Esophagus muscularis mucosa (tissue), 4 donors: ENCODE measurements around the gene PPP1R14B. TPM values are rescaled to one million over a fixed set of nuclear protein-coding genes. Genes with fewer than 3 reads are reported as not detected.

ENCODE experiments used
- DNase-seq: peaks from one replicate; pipeline ENCODE4 v3.0.0-alpha.2; 2017; ENCODE audit errors: extremely low spot score
- H3K27ac ChIP-seq, 4 donors: fragments of 200-600 bp; sonication (generic); replicated peaks in 1 of 4; 1 replicate in 3 of 4; 2 replicates in 1 of 4; pipeline ENCODE4 v1.5.1; 2016 to 2019; ENCODE audit warnings: mild to moderate bottlenecking in 1 of 4
- H3K27me3 ChIP-seq, 4 donors: fragments of 200-600 bp; sonication (generic); one replicate each; pipeline versions ENCODE4 v1.5.1 to v1.6.0; 2016 to 2019
- H3K36me3 ChIP-seq, 4 donors: fragments of 200-600 bp; sonication (generic); one replicate each; pipeline ENCODE4 v1.5.1; 2016 to 2019
- H3K4me1 ChIP-seq, 4 donors: fragments of 200-600 bp; sonication (generic); one replicate each; pipeline ENCODE4 v1.5.1; 2016 to 2019
- H3K4me3 ChIP-seq, 4 donors: fragments of 200-600 bp; sonication (generic); 1 replicate in 2 of 4; 2 replicates in 2 of 4; pipeline ENCODE4 v1.5.1; 2016 to 2019; ENCODE audit warnings: mild to moderate bottlenecking in 4 of 4, moderate library complexity in 1 of 4
- H3K9me3 ChIP-seq, 4 donors: fragments of 200-600 bp; sonication (generic); 1 replicate in 3 of 4; 2 replicates in 1 of 4; pipeline ENCODE4 v1.5.1; 2016 to 2019
- CTCF ChIP-seq, 3 experiments: fragments of 200-600 bp in 2 of 3; fragments of 450-650 bp in 1 of 3; sonication (generic) in 2 of 3; IDR thresholded peaks; one replicate each; pipeline ENCODE4 v1.5.1; 2017 to 2019; ENCODE audit warnings: antibody characterized with exemption in 3 of 3, mild to moderate bottlenecking in 2 of 3, moderate library complexity in 1 of 3
- EP300 ChIP-seq: sonication (generic); formaldehyde crosslinking; IDR thresholded peaks from one replicate; pipeline ENCODE4 v1.6.1; 2017; ENCODE audit warnings: antibody characterized with exemption
- POLR2A ChIP-seq: fragments of 450-650 bp; IDR thresholded peaks from one replicate; pipeline ENCODE4 v1.6.1; 2017; ENCODE audit warnings: antibody characterized with exemption, moderate library complexity, mild to moderate bottlenecking, low read depth
- POLR2AphosphoS5 ChIP-seq, 2 donors: sonication (generic); formaldehyde crosslinking; IDR thresholded peaks; one replicate each; pipeline ENCODE4 v1.6.1; 2017; ENCODE audit warnings: antibody characterized with exemption in 2 of 2
- WGBS: methylation state at CpG from one replicate; pipeline ENCODE4 v1.1.5; 2018; 5-methylcytosine and 5-hydroxymethylcytosine counted together
- intact Hi-C: fragments of 100-400 bp; cut with DNase I; formaldehyde crosslinking; loops from one replicate; pipeline ENCODE4 v1.15.1; 2023
- total RNA-seq, 4 donors: library from RNA; depleted of rRNA; stranded (reverse); fragments of >200 nt; gene quantifications; one replicate each; pipeline versions ENCODE4 v1.1.0 to v1.2.1, GENCODE V29; 2016

PPP1R14B gene
- total RNA-seq, 4 donors from 2014 or later: 50.4 to 92.9 (median 79.8) TPM

DNA sequence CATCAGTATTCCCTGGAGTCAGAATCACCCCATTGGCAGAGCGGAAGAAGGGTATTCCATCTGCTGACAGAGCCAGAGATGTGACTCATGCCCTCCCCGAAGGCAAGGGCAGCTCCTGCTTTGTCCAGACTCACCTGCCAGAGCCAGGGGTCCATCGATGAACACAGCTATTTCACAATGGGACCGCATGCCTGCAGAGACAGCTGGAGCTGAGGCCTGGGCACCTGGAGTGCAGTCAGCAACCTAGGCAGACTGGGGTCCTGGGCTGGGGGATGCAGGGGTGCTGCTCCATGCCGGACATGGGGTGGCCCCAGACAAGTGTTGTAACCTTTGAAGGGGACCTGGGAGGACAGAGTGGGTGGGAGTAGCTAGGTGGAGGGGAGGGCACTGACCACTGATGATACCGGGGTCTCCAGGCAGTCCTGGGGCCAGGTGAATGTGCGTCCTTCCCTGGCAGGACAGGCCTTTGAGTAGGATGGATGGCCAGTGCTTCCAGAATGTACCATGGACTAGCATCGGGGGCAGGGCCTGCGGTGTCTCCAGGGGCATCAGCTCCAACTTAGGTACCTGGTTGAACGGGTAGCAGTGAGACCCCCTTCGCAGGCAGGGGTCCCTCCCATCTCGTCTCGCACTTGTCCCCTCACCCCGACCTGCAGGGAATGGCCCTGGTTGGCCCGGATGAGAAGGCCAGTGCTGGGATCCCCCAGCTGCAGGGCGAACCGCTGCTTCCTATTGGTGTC lies 22.4 kb downstream of the PPP1R14B start:
- Histone ChIP-seq H3K4me1 (peaks cover 23 to 46% (median 39%) of the 10 kb centered on the region in 4 donors), H3K9me3 (no peaks in the 10 kb centered on the region), H3K36me3 (peaks cover 4 to 39% (median 29%) of the 10 kb centered on the region in 4 donors), H3K4me3 (no peak overlapping the region), H3K27me3 (no peaks in the 10 kb centered on the region), H3K27ac (peak overlapping the region in 1 of 4 donors; percentile 93)
- 94% methylated on average over 10 of the region's 17 CpGs for WGBS
- no peak for DNase-seq
- intact Hi-C loops: no loop called here
- no peak for TF ChIP-seq CTCF (IDR thresholded peaks at IDR 0.05)
- no peak for TF ChIP-seq POLR2A
- TF ChIP-seq POLR2AphosphoS5 (IDR thresholded peaks at IDR 0.05): no peak
- no peak for TF ChIP-seq EP300

DNA sequence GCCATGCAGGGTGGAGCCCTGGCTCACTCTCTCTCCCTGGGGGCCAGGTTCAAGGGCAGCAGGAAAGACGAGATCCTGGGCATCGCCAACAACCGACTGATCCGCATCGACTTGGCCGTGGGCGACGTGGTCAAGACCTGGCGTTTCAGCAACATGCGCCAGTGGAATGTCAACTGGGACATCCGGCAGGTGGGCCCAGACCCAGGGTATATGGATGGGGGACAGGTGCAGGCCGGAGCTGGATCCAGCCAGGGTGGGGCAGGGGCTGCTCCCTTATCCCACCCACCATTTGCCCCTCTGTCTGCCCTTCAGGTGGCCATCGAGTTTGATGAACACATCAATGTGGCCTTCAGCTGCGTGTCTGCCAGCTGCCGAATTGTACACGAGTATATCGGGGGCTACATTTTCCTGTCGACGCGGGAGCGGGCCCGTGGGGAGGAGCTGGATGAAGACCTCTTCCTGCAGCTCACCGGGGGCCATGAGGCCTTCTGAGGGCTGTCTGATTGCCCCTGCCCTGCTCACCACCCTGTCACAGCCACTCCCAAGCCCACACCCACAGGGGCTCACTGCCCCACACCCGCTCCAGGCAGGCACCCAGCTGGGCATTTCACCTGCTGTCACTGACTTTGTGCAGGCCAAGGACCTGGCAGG lies 23.6 kb downstream of the PPP1R14B start:
- DNase-seq: no peak
- no peak for TF ChIP-seq EP300
- TF ChIP-seq CTCF (IDR thresholded peaks at IDR 0.05): no peak
- no peak for TF ChIP-seq POLR2AphosphoS5 (IDR thresholded peaks at IDR 0.05)
- no peak for TF ChIP-seq POLR2A
- Histone ChIP-seq H3K27me3 (no peaks in the 10 kb centered on the region), H3K36me3 (peaks cover 4 to 41% (median 29%) of the 10 kb centered on the region in 4 donors), H3K4me1 (peaks cover 22 to 36% (median 29%) of the 10 kb centered on the region in 4 donors), H3K9me3 (no peaks in the 10 kb centered on the region), H3K27ac (no peak overlapping the region), H3K4me3 (no peak overlapping the region)
- intact Hi-C loops: no loop called here
- 84% methylated on average over 11 of the region's 24 CpGs for WGBS

GRCh38 chr11:64222651-64223000 lies 24.1 kb downstream of the PPP1R14B start:
- Histone ChIP-seq H3K4me3 (no peak overlapping the region), H3K27me3 (no peaks in the 10 kb centered on the region), H3K27ac (no peak overlapping the region), H3K9me3 (no peaks in the 10 kb centered on the region), H3K4me1 (peaks cover 17 to 31% (median 24%) of the 10 kb centered on the region in 4 donors), H3K36me3 (peaks cover 4 to 41% (median 29%) of the 10 kb centered on the region in 4 donors)
- no peak for TF ChIP-seq EP300
- TF ChIP-seq POLR2AphosphoS5 (IDR thresholded peaks at IDR 0.05): no peak
- no peak for TF ChIP-seq CTCF (IDR thresholded peaks at IDR 0.05)
- TF ChIP-seq POLR2A: no peak
- no peak for DNase-seq
- WGBS: 98% methylated on average over 5 of the region's 9 CpGs
- intact Hi-C loops: no loop called here

- peaks cover 7 to 18% (median 11%) of the 10 kb centered on the region in 4 donors for H3K4me1 ChIP-seq
- intact Hi-C loops: no loop called here
- no peak for DNase-seq
- WGBS: 83% methylated on average over 5 of the region's 14 CpGs
- peaks cover 4 to 41% (median 29%) of the 10 kb centered on the region in 4 donors for H3K36me3 ChIP-seq
- H3K27ac ChIP-seq: no peak overlapping the region
- no peaks in the 10 kb centered on the region for H3K27me3 ChIP-seq
- no peaks in the 10 kb centered on the region for H3K9me3 ChIP-seq
- no peak for TF ChIP-seq POLR2AphosphoS5 (IDR thresholded peaks at IDR 0.05)
- no peak for TF ChIP-seq POLR2A
- TF ChIP-seq EP300: no peak
- TF ChIP-seq CTCF (IDR thresholded peaks at IDR 0.05): no peak
- no peak overlapping the region for H3K4me3 ChIP-seq
Observed at GRCh38 chr11:64220798-64221197, 25.9 kb downstream of the PPP1R14B start.
